ENCODE measurements around the gene PYY.

GRCh38 chr17:44001461-44001920 lies 47.8 kb upstream of the PYY start:
- TF ChIP-seq CTCF (IDR thresholded peaks at IDR 0.05) (no peak), POLR2A (IDR thresholded peaks at IDR 0.05) (no peak)

All from Peyer's patch (tissue), 4 donors.